Measurements from ENCODE around the gene MSRB1. TPM values are rescaled to one million over a fixed set of nuclear protein-coding genes. Genes with fewer than 3 reads are reported as not detected.

The MSRB1 gene
- total RNA-seq, 1 experiment from 2014 or later, result 5.8 TPM

- BruUV-seq (replicated peaks), result no TSS peak
- intact Hi-C loops (cut with micrococcal nuclease), result no loop called here
- H3K27me3 Mint-ChIP-seq (ENCODE audit: insufficient read depth, unreplicated experiment), result peaks cover 11% of the 10 kb centered on the region
- no peaks in the 10 kb centered on the region for H3K4me1 Mint-ChIP-seq (ENCODE audit: insufficient read depth, unreplicated experiment)
- ChIA-PET POLR2A (interaction anchor here (1.2 kb wide), 1 partner anchor 9 kb away, joined by 3 read pairs; no protein-coding TSS in a partner anchor), CTCF (interaction anchor here (0.6 kb wide), 1 partner anchor 44 kb away, joined by 3 read pairs; no protein-coding TSS in a partner anchor)
- no peak overlapping the region for H3K4me3 Mint-ChIP-seq (ENCODE audit: unreplicated experiment)
- DNase-seq (ENCODE audit: unreplicated experiment), result no peak
- peaks cover 7% of the 10 kb centered on the region for H3K36me3 Mint-ChIP-seq (ENCODE audit: insufficient read depth, unreplicated experiment)
- TF ChIP-seq CTCF (IDR thresholded peaks at IDR 0.05; ENCODE audit: unreplicated experiment), result no peak
- no peak overlapping the region for H3K27ac Mint-ChIP-seq (ENCODE audit: low read depth, unreplicated experiment)
- no peaks in the 10 kb centered on the region for H3K9me3 Mint-ChIP-seq (ENCODE audit: unreplicated experiment)
These were observed 34.0 kb downstream of the MSRB1 start for GRCh38 chr16:1908983-1909382.

- Mint-ChIP-seq H3K27me3 (ENCODE audit: insufficient read depth, unreplicated experiment) (peaks cover 11% of the 10 kb centered on the region), H3K36me3 (ENCODE audit: insufficient read depth, unreplicated experiment) (peaks cover 7% of the 10 kb centered on the region), H3K9me3 (ENCODE audit: unreplicated experiment) (no peaks in the 10 kb centered on the region), H3K4me1 (ENCODE audit: insufficient read depth, unreplicated experiment) (no peaks in the 10 kb centered on the region), H3K27ac (ENCODE audit: low read depth, unreplicated experiment) (no peak overlapping the region), H3K4me3 (ENCODE audit: unreplicated experiment) (no peak overlapping the region)
- ChIA-PET POLR2A (no interaction called here), CTCF (interaction anchor here (0.6 kb wide), 1 partner anchor 43 kb away, joined by 3 read pairs; no protein-coding TSS in a partner anchor)
- TF ChIP-seq CTCF (IDR thresholded peaks at IDR 0.05; ENCODE audit: unreplicated experiment), result no peak
- no peak for DNase-seq (ENCODE audit: unreplicated experiment)
- BruUV-seq (replicated peaks), result no TSS peak
- intact Hi-C loops (cut with micrococcal nuclease), result no loop called here
These were observed 34.8 kb downstream of the MSRB1 start for GRCh38 chr16:1908184-1908583.

GRCh38 chr16:1907226-1907860 is 35.7 kb downstream of the MSRB1 start:
- Mint-ChIP-seq H3K27ac (ENCODE audit: low read depth, unreplicated experiment) (no peak overlapping the region), H3K36me3 (ENCODE audit: insufficient read depth, unreplicated experiment) (peaks cover 7% of the 10 kb centered on the region), H3K4me1 (ENCODE audit: insufficient read depth, unreplicated experiment) (no peaks in the 10 kb centered on the region), H3K27me3 (ENCODE audit: insufficient read depth, unreplicated experiment) (peaks cover 11% of the 10 kb centered on the region), H3K4me3 (ENCODE audit: unreplicated experiment) (no peak overlapping the region), H3K9me3 (ENCODE audit: unreplicated experiment) (no peaks in the 10 kb centered on the region)
- DNase-seq (ENCODE audit: unreplicated experiment), result no peak
- ChIA-PET POLR2A (no interaction called here), CTCF (no interaction called here)
- no peak for TF ChIP-seq CTCF (IDR thresholded peaks at IDR 0.05; ENCODE audit: unreplicated experiment)
- no TSS peak for BruUV-seq (replicated peaks)
- intact Hi-C loops (cut with micrococcal nuclease), result no loop called here

- no peak for DNase-seq (ENCODE audit: unreplicated experiment)
- Mint-ChIP-seq H3K4me3 (ENCODE audit: unreplicated experiment) (no peak overlapping the region), H3K27me3 (ENCODE audit: insufficient read depth, unreplicated experiment) (peaks cover 11% of the 10 kb centered on the region), H3K4me1 (ENCODE audit: insufficient read depth, unreplicated experiment) (no peaks in the 10 kb centered on the region), H3K27ac (ENCODE audit: low read depth, unreplicated experiment) (no peak overlapping the region), H3K36me3 (ENCODE audit: insufficient read depth, unreplicated experiment) (peaks cover 7% of the 10 kb centered on the region), H3K9me3 (ENCODE audit: unreplicated experiment) (no peaks in the 10 kb centered on the region)
- POLR2A ChIA-PET, result no interaction called here
- intact Hi-C loops (cut with micrococcal nuclease), result no loop called here
- TF ChIP-seq CTCF (IDR thresholded peaks at IDR 0.05; ENCODE audit: unreplicated experiment), result no peak
- CTCF ChIA-PET, result interaction anchor here (0.6 kb wide), 1 partner anchor 17 kb away, joined by 3 read pairs; no protein-coding TSS in a partner anchor
- BruUV-seq (replicated peaks), result no TSS peak
These were observed 36.2 kb downstream of the MSRB1 start for GRCh38 chr16:1906846-1907165.
